ENCODE data around the gene NSMCE4A. TPM values are rescaled to one million over a fixed set of nuclear protein-coding genes. Genes with fewer than 3 reads are reported as not detected.
"Not testable (repeated sequence)": the region's sequence is repeated elsewhere in the genome, so short reads cannot be mapped to it uniquely, and the experiment has no call there.

Gene NSMCE4A
- polyA plus RNA-seq, 1 experiment, result 14.4 TPM

- peak; percentile 4 for DNase-seq (ENCODE audit: low read depth)
- H3K27me3 ChIP-seq (ENCODE audit: control insufficient read depth, insufficient read depth, low read length), result no peaks in the 10 kb centered on the region
- ChIA-PET CTCF (interaction anchor here (0.9 kb wide), 1 partner anchor 48 kb away, joined by 3 read pairs; no protein-coding TSS in a partner anchor), POLR2A (no interaction called here)
- no peak overlapping the region for H3K4me3 ChIP-seq (ENCODE audit: low read depth, low read length)
- TF ChIP-seq CTCF (IDR thresholded peaks at IDR 0.05; ENCODE audit: insufficient read depth, low read depth, low read length), result no peak
- H3K36me3 ChIP-seq (ENCODE audit: control insufficient read depth, insufficient read depth, low read length), result no peaks in the 10 kb centered on the region
Measured at GRCh38 chr10:121999301-121999700, 24.3 kb upstream of the NSMCE4A start.

GRCh38 chr10:121998462-121998861, 23.4 kb upstream of the NSMCE4A start:
- ChIA-PET POLR2A (no interaction called here), CTCF (no interaction called here)
- Histone ChIP-seq H3K27me3 (ENCODE audit: control insufficient read depth, insufficient read depth, low read length) (peaks cover 1% of the 10 kb centered on the region; the same call in 1 of the 2 replicates), H3K4me3 (ENCODE audit: low read depth, low read length) (no peak overlapping the region), H3K36me3 (ENCODE audit: control insufficient read depth, insufficient read depth, low read length) (no peaks in the 10 kb centered on the region)
- TF ChIP-seq CTCF (IDR thresholded peaks at IDR 0.05; ENCODE audit: insufficient read depth, low read depth, low read length), result no peak
- no peak for DNase-seq (ENCODE audit: low read depth)

GRCh38 chr10:121994429-121994941, 19.5 kb upstream of the NSMCE4A start:
- TF ChIP-seq CTCF (IDR thresholded peaks at IDR 0.05; ENCODE audit: insufficient read depth, low read depth, low read length), result no peak
- ChIA-PET CTCF (no interaction called here), POLR2A (no interaction called here)
- no peak overlapping the region for H3K4me3 ChIP-seq (ENCODE audit: low read depth, low read length)
- DNase-seq (ENCODE audit: low read depth), result no peak
- no peaks in the 10 kb centered on the region for H3K36me3 ChIP-seq (ENCODE audit: control insufficient read depth, insufficient read depth, low read length)
- H3K27me3 ChIP-seq (ENCODE audit: control insufficient read depth, insufficient read depth, low read length), result peaks cover 1% of the 10 kb centered on the region; the same call in 1 of the 2 replicates

GRCh38 chr10:121991727-121992126, 16.7 kb upstream of the NSMCE4A start:
- H3K4me3 ChIP-seq (ENCODE audit: low read depth, low read length); H3K36me3 ChIP-seq (ENCODE audit: control insufficient read depth, insufficient read depth, low read length); H3K27me3 ChIP-seq (ENCODE audit: control insufficient read depth, insufficient read depth, low read length); DNase-seq (ENCODE audit: low read depth); POLR2A ChIA-PET; CTCF ChIA-PET: not testable (repeated sequence)

GRCh38 chr10:121990015-121990677, 15.1 kb upstream of the NSMCE4A start:
- no peak for DNase-seq (ENCODE audit: low read depth)
- ChIA-PET CTCF (interaction anchor here (0.9 kb wide), 1 partner anchor 26 kb away, joined by 3 read pairs; no protein-coding TSS in a partner anchor), POLR2A (no interaction called here)
- no peak overlapping the region for H3K4me3 ChIP-seq (ENCODE audit: low read depth, low read length)
- no peaks in the 10 kb centered on the region for H3K36me3 ChIP-seq (ENCODE audit: control insufficient read depth, insufficient read depth, low read length)
- no peak for TF ChIP-seq CTCF (IDR thresholded peaks at IDR 0.05; ENCODE audit: insufficient read depth, low read depth, low read length)
- H3K27me3 ChIP-seq (ENCODE audit: control insufficient read depth, insufficient read depth, low read length), result peaks cover 1% of the 10 kb centered on the region; the same call in 1 of the 2 replicates
